Osteocyte (in vitro differentiated cells): ENCODE results near the gene DNAH11. TPM values are rescaled to one million over a fixed set of nuclear protein-coding genes. Genes with fewer than 3 reads are reported as not detected.

Experiments
- DNase-seq: peaks from one replicate; pipeline ENCODE4 v3.0.0; 2021; ENCODE audit warnings: mixed read lengths; ENCODE audit not compliant: unreplicated experiment; ENCODE audit errors: extremely low spot score
- H3K27ac Mint-ChIP-seq: one replicate; pipeline ENCODE4 v1.8.0; 2021; ENCODE audit warnings: mild to moderate bottlenecking, mixed read lengths; ENCODE audit not compliant: unreplicated experiment
- H3K27me3 Mint-ChIP-seq: one replicate; pipeline ENCODE4 v1.8.0; 2021; ENCODE audit warnings: mixed read lengths; ENCODE audit not compliant: unreplicated experiment
- H3K36me3 Mint-ChIP-seq: one replicate; pipeline ENCODE4 v1.8.0; 2021; ENCODE audit warnings: mixed read lengths; ENCODE audit not compliant: unreplicated experiment
- H3K4me1 Mint-ChIP-seq: one replicate; pipeline ENCODE4 v1.8.0; 2021; ENCODE audit warnings: mixed read lengths; ENCODE audit not compliant: unreplicated experiment
- H3K4me3 Mint-ChIP-seq: one replicate; pipeline ENCODE4 v1.8.0; 2021; ENCODE audit warnings: mild to moderate bottlenecking, moderate library complexity, mixed read lengths; ENCODE audit not compliant: unreplicated experiment
- H3K9me3 Mint-ChIP-seq: one replicate; pipeline ENCODE4 v1.8.0; 2021; ENCODE audit warnings: mixed read lengths; ENCODE audit not compliant: unreplicated experiment
- CTCF ChIP-seq: fragments of 200-600 bp; sonication (generic); IDR thresholded peaks from 2 replicates; pipeline ENCODE4 v1.5.0; 2021; ENCODE audit warnings: antibody characterized with exemption, mild to moderate bottlenecking, moderate library complexity
- total RNA-seq: library from RNA; stranded (reverse); gene quantifications from 2 replicates; pipeline ENCODE4 v1.2.1, GENCODE V29; 2021

The DNAH11 gene
- total RNA-seq, 1 donor from 2014 or later: not detected

GRCh38 chr7:21762469-21762868 is 219.6 kb downstream of the DNAH11 start:
- H3K4me3 Mint-ChIP-seq: no peak overlapping the region
- peaks cover 26% of the 10 kb centered on the region for H3K27me3 Mint-ChIP-seq
- DNase-seq: no peak
- no peaks in the 10 kb centered on the region for H3K9me3 Mint-ChIP-seq
- no peaks in the 10 kb centered on the region for H3K36me3 Mint-ChIP-seq
- TF ChIP-seq CTCF: no peak
- H3K27ac Mint-ChIP-seq: no peak overlapping the region
- H3K4me1 Mint-ChIP-seq: peaks cover 2% of the 10 kb centered on the region

- H3K9me3 Mint-ChIP-seq: no peaks in the 10 kb centered on the region
- TF ChIP-seq CTCF: no peak
- H3K36me3 Mint-ChIP-seq: no peaks in the 10 kb centered on the region
- peaks cover 32% of the 10 kb centered on the region for H3K27me3 Mint-ChIP-seq
- no peak overlapping the region for H3K4me3 Mint-ChIP-seq
- DNase-seq: no peak
- peaks cover 2% of the 10 kb centered on the region for H3K4me1 Mint-ChIP-seq
- no peak overlapping the region for H3K27ac Mint-ChIP-seq
Measured at GRCh38 chr7:21763818-21764217, 221.0 kb downstream of the DNAH11 start.

GRCh38 chr7:21766218-21766617 is 223.4 kb downstream of the DNAH11 start:
- no peak overlapping the region for H3K4me3 Mint-ChIP-seq
- H3K36me3 Mint-ChIP-seq: no peaks in the 10 kb centered on the region
- no peaks in the 10 kb centered on the region for H3K9me3 Mint-ChIP-seq

GRCh38 chr7:21767300-21767900 is 224.6 kb downstream of the DNAH11 start:
- peaks cover 41% of the 10 kb centered on the region for H3K27me3 Mint-ChIP-seq
- H3K36me3 Mint-ChIP-seq: no peaks in the 10 kb centered on the region
- no peak for DNase-seq

More at GRCh38 chr7:21766218-21766617, 223.4 kb downstream of the DNAH11 start:
- DNase-seq: no peak
- TF ChIP-seq CTCF: no peak
- Mint-ChIP-seq H3K27ac (no peak overlapping the region), H3K4me1 (peaks cover 2% of the 10 kb centered on the region), H3K27me3 (peaks cover 39% of the 10 kb centered on the region)

GRCh38 chr7:21768279-21768678 is 225.4 kb downstream of the DNAH11 start:
- Mint-ChIP-seq H3K27ac (no peak overlapping the region), H3K4me3 (no peak overlapping the region), H3K9me3 (no peaks in the 10 kb centered on the region), H3K27me3 (peaks cover 46% of the 10 kb centered on the region), H3K36me3 (no peaks in the 10 kb centered on the region), H3K4me1 (peaks cover 2% of the 10 kb centered on the region)
- no peak for TF ChIP-seq CTCF
- DNase-seq: no peak

More at GRCh38 chr7:21767300-21767900, 224.6 kb downstream of the DNAH11 start:
- Mint-ChIP-seq H3K4me1 (peaks cover 2% of the 10 kb centered on the region), H3K4me3 (no peak overlapping the region), H3K27ac (no peak overlapping the region), H3K9me3 (no peaks in the 10 kb centered on the region)
- TF ChIP-seq CTCF: peak; percentile 44
